Smooth muscle cell of bladder (primary cell): ENCODE data around the gene CDC42EP5. TPM values are rescaled to one million over a fixed set of nuclear protein-coding genes. Genes with fewer than 3 reads are reported as not detected.

Source experiments
- total RNA-seq: library from RNA; depleted of rRNA; stranded (reverse); fragments of >200 nt; gene quantifications from 2 replicates; pipeline ENCODE4 v1.2.3, GENCODE V29; 2014

The CDC42EP5 gene
- 12.4 and 16.1 TPM in 2 replicates for total RNA-seq

GRCh38 chr19:54473071-54473891 lies at the start of gene CDC42EP5:
CDC42EP5 (minus strand) TSS chr19:54473296; CDS start chr19:54465547, 7,749 bp downstream.

GRCh38 chr19:54502518-54503048 lies 29.5 kb upstream of the CDC42EP5 start, which contains the start of gene LAIR2:
LAIR2 (plus strand) TSS chr19:54502831; CDS start chr19:54502919, 88 bp downstream.

GRCh38 chr19:54463531-54464043 lies 9.5 kb downstream of the CDC42EP5 start, which contains the start of gene LENG9:
LENG9 (minus strand) TSS chr19:54463778; CDS start chr19:54463526, 252 bp downstream.

GRCh38 chr19:54448774-54449700 lies 24.1 kb downstream of the CDC42EP5 start, which contains the start of gene LENG8:
LENG8 (plus strand) TSS chr19:54449199; CDS start chr19:54451345, 2,146 bp downstream.

GRCh38 chr19:54415208-54415900 lies 57.7 kb downstream of the CDC42EP5 start, which contains the start of gene TTYH1:
TTYH1 (plus strand) TSS chr19:54415464; CDS start chr19:54415553, 89 bp downstream.

Other genes starting within 250 kb of the CDC42EP5 start
- gene LILRA6, start 230.5 kb downstream of the CDC42EP5 start, total RNA-seq, result not detected in 2 replicates
- gene LILRB5, start 216.0 kb downstream of the CDC42EP5 start, total RNA-seq, result not detected in 2 replicates
- gene LILRB2, start 192.2 kb downstream of the CDC42EP5 start, total RNA-seq, result not detected in 2 replicates
- not detected in 2 replicates for gene LILRA5, start 160.1 kb downstream of the CDC42EP5 start, total RNA-seq
- gene LILRA4, start 134.1 kb downstream of the CDC42EP5 start, total RNA-seq, result not detected in 2 replicates
- gene LAIR1, start 108.4 kb downstream of the CDC42EP5 start, total RNA-seq, result not detected in 2 replicates
- gene TTYH1, start 57.8 kb downstream of the CDC42EP5 start, total RNA-seq, result not detected in 2 replicates
- gene LENG8, start 24.1 kb downstream of the CDC42EP5 start, total RNA-seq, result 30.4 and 42.3 TPM in 2 replicates
- 7.3 and 10.2 TPM in 2 replicates for gene LENG9, start 9.5 kb downstream of the CDC42EP5 start, total RNA-seq
- gene LAIR2, start 29.5 kb upstream of the CDC42EP5 start, total RNA-seq, result not detected in 2 replicates
- not detected in 2 replicates for gene LILRA2, start 100.5 kb upstream of the CDC42EP5 start, total RNA-seq
- not detected in 2 replicates for gene LILRA1, start 120.3 kb upstream of the CDC42EP5 start, total RNA-seq
- gene LILRB1, start 157.2 kb upstream of the CDC42EP5 start, total RNA-seq, result not detected in 2 replicates
- not detected in 2 replicates for gene LILRB4, start 189.7 kb upstream of the CDC42EP5 start, total RNA-seq